Naive B cell (primary cell): ENCODE data around the gene GLRB. TPM values are rescaled to one million over a fixed set of nuclear protein-coding genes. Genes with fewer than 3 reads are reported as not detected.

Experiments
- ATAC-seq, 2 donors: fragments of 150-1000 bp; cut with Tn5 transposase; 2 replicates each; pipeline ENCODE4 v1.10.0; 2021; ENCODE audit warnings: low read depth in 2 of 2, mild to moderate bottlenecking in 2 of 2, moderate library complexity in 2 of 2
- DNase-seq: peaks from one replicate; pipeline ENCODE4 v3.0.0; 2022
- H3K27ac Mint-ChIP-seq, 6 donors: one replicate each; pipeline ENCODE4 v1.8.0; 2020 to 2022; ENCODE audit warnings: mild to moderate bottlenecking in 6 of 6, mixed read lengths in 6 of 6, moderate library complexity in 5 of 6, inconsistent platforms in 2 of 6
- H3K27me3 Mint-ChIP-seq, 3 donors: one replicate each; pipeline ENCODE4 v1.8.0; 2021 to 2022; ENCODE audit warnings: mixed read lengths in 3 of 3, mild to moderate bottlenecking in 1 of 3
- H3K36me3 Mint-ChIP-seq, 2 donors: one replicate each; pipeline ENCODE4 v1.8.0; 2020 to 2022; ENCODE audit warnings: mixed read lengths in 2 of 2, inconsistent platforms in 1 of 2, mild to moderate bottlenecking in 1 of 2
- H3K4me1 Mint-ChIP-seq, 3 donors: one replicate each; pipeline ENCODE4 v1.8.0; 2020 to 2022; ENCODE audit warnings: mixed read lengths in 3 of 3, inconsistent platforms in 1 of 3, mild to moderate bottlenecking in 1 of 3, moderate library complexity in 1 of 3
- H3K4me3 Mint-ChIP-seq, 8 donors: one replicate each; pipeline ENCODE4 v1.8.0; 2020 to 2022; ENCODE audit warnings: mild to moderate bottlenecking in 8 of 8, mixed read lengths in 8 of 8, moderate library complexity in 8 of 8, inconsistent platforms in 2 of 8
- H3K9me3 Mint-ChIP-seq, 7 donors: one replicate each; pipeline ENCODE4 v1.8.0; 2020 to 2022; ENCODE audit warnings: mixed read lengths in 7 of 7, mild to moderate bottlenecking in 5 of 7, inconsistent platforms in 2 of 7, moderate library complexity in 1 of 7
- polyA plus RNA-seq, 6 donors: library from polyadenylated mRNA; unstranded; fragments of 300-500 nt; fragmentation: Illumina TruSeq; gene quantifications; one replicate each; pipeline ENCODE4 v1.2.3, GENCODE V29; 2021; ENCODE audit warnings: low read depth in 6 of 6

Gene GLRB
- polyA plus RNA-seq, 6 donors from 2014 or later: not detected

DNA sequence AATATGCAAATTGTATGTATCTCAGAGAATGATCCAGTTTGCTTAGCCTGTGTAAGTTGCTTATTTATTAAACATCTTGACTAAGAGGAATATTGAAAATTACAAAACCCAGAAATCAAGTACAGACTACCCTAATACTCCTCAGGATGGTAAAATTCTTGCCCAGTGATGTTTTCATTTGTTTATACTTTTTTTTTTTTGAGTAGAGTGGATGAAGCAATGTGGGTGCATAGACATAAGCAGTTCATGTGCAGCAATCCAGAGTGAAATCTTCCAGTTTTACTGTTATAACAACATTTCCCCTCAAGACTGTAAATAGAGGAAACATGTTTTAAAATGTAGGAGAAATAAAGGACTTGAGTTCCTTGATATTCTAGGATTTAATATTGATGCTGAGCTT lies 4.7 kb downstream of the GLRB start:
- peaks cover 0 to 2% (median 0%) of the 10 kb centered on the region in 7 donors for H3K9me3 Mint-ChIP-seq
- peaks cover 0 to 2% (median 0%) of the 10 kb centered on the region in 3 donors for H3K4me1 Mint-ChIP-seq
- DNase-seq (no peak), ATAC-seq (no peak)
- H3K27me3 Mint-ChIP-seq: peaks cover 5 to 13% (median 9%) of the 10 kb centered on the region in 3 donors
- no peak overlapping the region for H3K4me3 Mint-ChIP-seq
- H3K27ac Mint-ChIP-seq: no peak overlapping the region
- H3K36me3 Mint-ChIP-seq: no peaks in the 10 kb centered on the region

- ATAC-seq (no peak), DNase-seq (no peak)
- peaks cover 0 to 4% (median 0%) of the 10 kb centered on the region in 3 donors for H3K27me3 Mint-ChIP-seq
- no peak overlapping the region for H3K27ac Mint-ChIP-seq
- peaks cover 0 to 5% (median 1%) of the 10 kb centered on the region in 7 donors for H3K9me3 Mint-ChIP-seq
- H3K4me1 Mint-ChIP-seq: no peaks in the 10 kb centered on the region
- no peaks in the 10 kb centered on the region for H3K36me3 Mint-ChIP-seq
- H3K4me3 Mint-ChIP-seq: no peak overlapping the region
Measured at GRCh38 chr4:157095716-157096115, 19.8 kb downstream of the GLRB start.

DNA sequence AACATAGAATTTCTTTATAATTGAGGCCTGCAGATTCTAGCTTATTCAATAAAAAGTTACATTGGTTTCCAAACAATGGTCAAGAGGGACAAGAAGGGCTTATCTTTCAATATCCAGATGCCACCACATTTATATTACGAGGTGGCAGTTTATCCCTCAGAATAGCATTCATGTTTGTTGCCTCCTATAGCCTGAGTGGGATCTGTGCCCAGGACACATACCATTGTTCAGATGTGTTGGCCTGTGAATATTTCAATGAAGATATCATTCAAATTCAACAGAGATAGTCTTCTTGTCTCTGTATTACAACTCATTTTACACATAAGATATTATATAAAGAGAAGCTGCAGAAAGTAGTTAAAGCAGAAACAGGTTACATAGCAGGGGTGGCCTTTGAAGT lies 20.5 kb downstream of the GLRB start:
- DNase-seq (no peak), ATAC-seq (no peak)
- peaks cover 0 to 5% (median 1%) of the 10 kb centered on the region in 7 donors for H3K9me3 Mint-ChIP-seq
- no peak overlapping the region for H3K27ac Mint-ChIP-seq
- no peak overlapping the region for H3K4me3 Mint-ChIP-seq
- H3K27me3 Mint-ChIP-seq: peaks cover 0 to 4% (median 0%) of the 10 kb centered on the region in 3 donors
- no peaks in the 10 kb centered on the region for H3K4me1 Mint-ChIP-seq
- no peaks in the 10 kb centered on the region for H3K36me3 Mint-ChIP-seq

GRCh38 chr4:157099506-157099905 lies 23.6 kb downstream of the GLRB start:
- DNase-seq (no peak), ATAC-seq (no peak)
- Mint-ChIP-seq H3K4me1 (no peaks in the 10 kb centered on the region), H3K36me3 (no peaks in the 10 kb centered on the region), H3K9me3 (peaks cover 0 to 3% (median 1%) of the 10 kb centered on the region in 7 donors), H3K27me3 (no peaks in the 10 kb centered on the region), H3K4me3 (no peak overlapping the region), H3K27ac (no peak overlapping the region)

DNA sequence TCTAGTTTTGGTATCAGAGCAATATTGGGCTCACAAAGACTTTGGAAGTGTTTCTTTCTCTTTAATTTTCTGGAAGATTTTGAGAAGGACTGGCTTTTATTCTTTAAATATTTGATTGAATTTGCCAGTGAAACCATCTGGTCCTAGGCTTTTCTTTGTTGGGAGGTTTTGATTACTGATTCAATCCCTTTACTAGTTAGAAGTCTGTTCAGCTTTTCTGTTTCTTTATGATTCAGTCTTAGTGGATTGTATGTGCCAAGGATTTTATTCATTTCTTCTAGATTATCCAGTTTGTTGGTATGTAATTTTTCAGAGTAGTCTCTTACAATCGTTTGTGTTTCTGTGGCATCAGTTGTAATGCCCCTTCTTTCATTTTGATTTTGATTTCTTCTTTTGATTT lies 28.6 kb downstream of the GLRB start:
- no peaks in the 10 kb centered on the region for H3K27me3 Mint-ChIP-seq
- no peaks in the 10 kb centered on the region for H3K4me1 Mint-ChIP-seq
- ATAC-seq (no peak), DNase-seq (no peak)
- H3K9me3 Mint-ChIP-seq: peaks cover 0 to 9% (median 2%) of the 10 kb centered on the region in 7 donors
- no peaks in the 10 kb centered on the region for H3K36me3 Mint-ChIP-seq
- no peak overlapping the region for H3K4me3 Mint-ChIP-seq
- H3K27ac Mint-ChIP-seq: no peak overlapping the region

DNA sequence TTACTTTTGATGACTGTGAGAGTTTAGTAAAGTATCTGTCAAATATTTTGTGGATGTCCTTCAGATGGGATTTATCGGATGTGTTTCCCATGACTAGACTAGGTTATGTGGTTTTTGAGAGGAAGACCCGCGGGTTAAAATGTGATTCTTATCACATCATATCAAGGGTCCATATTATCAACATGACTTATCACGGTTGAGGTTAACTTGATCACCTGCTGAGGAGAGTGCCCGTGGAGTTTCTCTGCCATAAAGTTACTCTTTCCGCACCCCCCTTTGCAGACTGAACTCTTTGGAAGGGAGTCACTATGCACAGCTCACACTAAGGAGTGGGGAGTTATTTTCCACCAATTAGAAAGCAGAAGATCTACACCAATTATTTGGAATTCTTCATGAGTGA lies 38.7 kb downstream of the GLRB start:
- Mint-ChIP-seq H3K36me3 (no peaks in the 10 kb centered on the region), H3K4me3 (no peak overlapping the region), H3K4me1 (no peaks in the 10 kb centered on the region), H3K27me3 (no peaks in the 10 kb centered on the region), H3K27ac (no peak overlapping the region), H3K9me3 (peaks cover 0 to 6% (median 0%) of the 10 kb centered on the region in 7 donors)
- ATAC-seq (no peak), DNase-seq (no peak)

DNA sequence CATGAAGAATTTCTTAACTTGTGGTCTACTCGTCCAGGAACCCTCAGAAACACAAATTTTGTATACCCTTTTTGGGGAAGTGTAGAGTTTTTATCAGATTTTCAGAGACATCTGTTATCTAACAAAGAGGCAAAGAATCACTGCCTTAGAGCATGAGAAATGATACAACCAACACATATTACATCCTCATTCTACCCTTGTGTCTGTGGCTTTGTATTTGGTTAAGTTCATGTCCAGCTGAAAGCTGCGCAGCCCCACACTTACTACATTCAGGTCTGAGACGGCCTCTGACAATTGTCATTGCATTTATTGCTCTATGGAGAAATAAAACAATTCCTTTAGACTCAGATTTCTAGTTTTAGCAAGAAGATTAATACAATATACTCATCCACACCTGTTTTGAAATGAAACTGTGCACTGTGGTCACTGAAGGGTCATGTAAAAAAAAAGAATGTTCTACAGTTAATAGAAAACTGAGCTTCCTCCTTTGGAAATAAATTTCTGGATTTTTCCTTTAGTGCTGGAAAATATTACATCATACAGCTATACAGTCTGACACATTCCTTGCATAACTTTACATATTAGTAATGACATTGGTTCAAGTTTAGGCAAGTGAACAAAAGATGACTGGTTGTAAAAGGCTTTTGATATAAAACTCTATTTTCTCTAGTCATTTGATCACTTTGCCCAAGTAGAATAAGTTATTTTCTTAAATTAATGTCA lies 39.8 kb downstream of the GLRB start:
- Mint-ChIP-seq H3K4me1 (no peaks in the 10 kb centered on the region), H3K9me3 (peaks cover 0 to 6% (median 0%) of the 10 kb centered on the region in 7 donors), H3K4me3 (no peak overlapping the region), H3K27ac (no peak overlapping the region), H3K36me3 (no peaks in the 10 kb centered on the region), H3K27me3 (no peaks in the 10 kb centered on the region)
- DNase-seq (no peak), ATAC-seq (no peak)

DNA sequence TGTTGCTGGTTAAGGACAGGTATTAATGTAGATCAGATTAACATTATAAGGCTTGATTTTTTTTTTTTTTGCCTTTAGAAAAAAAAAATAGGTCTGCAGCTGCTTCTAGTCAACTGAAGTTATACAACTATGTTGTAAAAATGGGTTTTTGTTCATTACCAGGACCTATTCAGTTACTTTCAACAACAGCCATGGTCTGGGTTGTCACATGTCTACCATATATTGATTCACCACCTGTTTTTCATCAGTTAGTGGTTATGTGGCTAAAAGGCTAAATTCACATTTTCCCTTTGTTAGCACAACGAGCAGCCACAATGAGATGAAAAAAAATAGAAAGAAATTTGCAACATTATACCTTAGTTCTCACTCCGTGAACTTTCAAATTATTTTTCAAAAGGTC lies 45.5 kb downstream of the GLRB start:
- H3K4me1 Mint-ChIP-seq: no peaks in the 10 kb centered on the region
- no peaks in the 10 kb centered on the region for H3K36me3 Mint-ChIP-seq
- no peak overlapping the region for H3K27ac Mint-ChIP-seq
- no peak for DNase-seq
- H3K4me3 Mint-ChIP-seq: no peak overlapping the region
- no peak for ATAC-seq
- H3K9me3 Mint-ChIP-seq: no peaks in the 10 kb centered on the region
- no peaks in the 10 kb centered on the region for H3K27me3 Mint-ChIP-seq

DNA sequence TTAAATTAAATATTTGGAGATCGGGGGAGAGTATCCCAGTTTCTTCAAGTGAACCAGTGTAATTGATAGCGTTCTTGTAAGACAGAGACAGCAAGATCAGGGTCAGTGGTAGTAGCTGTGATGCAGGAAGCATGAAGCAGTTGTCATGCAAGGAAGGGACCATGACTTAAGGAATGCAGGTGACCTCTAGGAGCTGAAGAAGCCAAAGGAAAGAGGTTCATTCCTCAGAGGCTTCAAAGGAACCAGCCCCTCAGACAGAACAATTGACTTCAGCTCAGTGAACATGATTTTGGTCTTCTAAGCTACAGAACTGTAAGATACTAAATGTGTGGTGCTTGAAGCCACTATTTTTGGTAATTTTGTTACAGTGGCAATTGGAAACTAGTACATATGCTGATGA lies 51.6 kb downstream of the GLRB start:
- no peak overlapping the region for H3K27ac Mint-ChIP-seq
- H3K9me3 Mint-ChIP-seq: peaks cover 0 to 4% (median 0%) of the 10 kb centered on the region in 7 donors
- no peaks in the 10 kb centered on the region for H3K27me3 Mint-ChIP-seq
- H3K36me3 Mint-ChIP-seq: no peaks in the 10 kb centered on the region
- ATAC-seq: no peak
- H3K4me1 Mint-ChIP-seq: no peaks in the 10 kb centered on the region
- H3K4me3 Mint-ChIP-seq: no peak overlapping the region
- no peak for DNase-seq

DNA sequence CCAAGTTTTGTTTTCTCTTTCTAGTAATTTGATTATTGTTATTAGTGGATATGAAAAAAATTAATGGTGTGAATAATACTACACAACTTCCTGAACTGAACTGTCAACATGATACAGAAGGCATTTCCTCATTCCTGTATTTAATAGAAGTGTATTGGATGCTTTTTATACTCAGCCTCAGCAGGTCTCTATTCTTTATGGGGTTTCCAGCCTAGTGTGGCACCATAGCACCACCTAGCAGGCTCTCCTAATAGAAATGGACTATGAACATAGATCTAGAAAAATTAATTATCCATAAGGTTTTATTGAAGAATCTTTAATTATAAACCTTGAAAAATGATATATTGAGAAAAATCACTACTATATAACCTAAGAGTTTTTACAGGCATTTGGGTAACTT lies 52.4 kb downstream of the GLRB start:
- Mint-ChIP-seq H3K27ac (no peak overlapping the region), H3K4me3 (no peak overlapping the region), H3K9me3 (peaks cover 0 to 4% (median 0%) of the 10 kb centered on the region in 7 donors), H3K27me3 (no peaks in the 10 kb centered on the region), H3K4me1 (no peaks in the 10 kb centered on the region), H3K36me3 (no peaks in the 10 kb centered on the region)
- DNase-seq (no peak), ATAC-seq (no peak)

- no peak for DNase-seq
- no peak overlapping the region for H3K4me3 Mint-ChIP-seq
- H3K27ac Mint-ChIP-seq: no peak overlapping the region
- peaks cover 0 to 8% (median 3%) of the 10 kb centered on the region in 7 donors for H3K9me3 Mint-ChIP-seq
- no peak for ATAC-seq
- H3K27me3 Mint-ChIP-seq: no peaks in the 10 kb centered on the region
- H3K4me1 Mint-ChIP-seq: no peaks in the 10 kb centered on the region
- H3K36me3 Mint-ChIP-seq: peaks cover 0 to 8% of the 10 kb centered on the region in 2 donors
Measured at GRCh38 chr4:157141976-157142375, 66.0 kb downstream of the GLRB start.

- Mint-ChIP-seq H3K4me3 (no peak overlapping the region), H3K9me3 (peaks cover 0 to 13% (median 3%) of the 10 kb centered on the region in 7 donors), H3K36me3 (peaks cover 0 to 8% of the 10 kb centered on the region in 2 donors), H3K27ac (no peak overlapping the region), H3K27me3 (no peaks in the 10 kb centered on the region), H3K4me1 (no peaks in the 10 kb centered on the region)
- ATAC-seq (no peak), DNase-seq (no peak)
Measured at GRCh38 chr4:157143369-157143768, 67.4 kb downstream of the GLRB start.

DNA sequence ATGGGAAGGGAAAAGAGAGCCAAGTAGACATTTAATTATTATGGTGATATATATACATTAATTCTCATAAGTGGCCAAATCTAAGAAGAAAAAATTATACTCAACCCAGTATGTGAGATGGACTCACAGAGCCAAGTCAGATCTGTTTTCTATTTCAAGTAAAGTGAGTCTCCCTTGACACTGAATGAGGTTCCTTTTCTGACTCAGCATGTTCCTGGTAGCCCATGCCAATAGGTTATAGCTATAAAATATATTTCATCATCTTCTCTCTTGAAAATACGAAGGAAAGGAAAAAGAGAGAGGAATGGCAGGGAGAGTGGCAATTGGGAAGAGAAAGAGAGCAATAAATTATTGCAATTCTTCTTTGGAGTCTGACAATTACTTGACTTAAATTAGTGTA lies 75.8 kb downstream of the GLRB start:
- peaks cover 0 to 9% (median 5%) of the 10 kb centered on the region in 7 donors for H3K9me3 Mint-ChIP-seq
- no peaks in the 10 kb centered on the region for H3K4me1 Mint-ChIP-seq
- H3K27me3 Mint-ChIP-seq: no peaks in the 10 kb centered on the region

DNA sequence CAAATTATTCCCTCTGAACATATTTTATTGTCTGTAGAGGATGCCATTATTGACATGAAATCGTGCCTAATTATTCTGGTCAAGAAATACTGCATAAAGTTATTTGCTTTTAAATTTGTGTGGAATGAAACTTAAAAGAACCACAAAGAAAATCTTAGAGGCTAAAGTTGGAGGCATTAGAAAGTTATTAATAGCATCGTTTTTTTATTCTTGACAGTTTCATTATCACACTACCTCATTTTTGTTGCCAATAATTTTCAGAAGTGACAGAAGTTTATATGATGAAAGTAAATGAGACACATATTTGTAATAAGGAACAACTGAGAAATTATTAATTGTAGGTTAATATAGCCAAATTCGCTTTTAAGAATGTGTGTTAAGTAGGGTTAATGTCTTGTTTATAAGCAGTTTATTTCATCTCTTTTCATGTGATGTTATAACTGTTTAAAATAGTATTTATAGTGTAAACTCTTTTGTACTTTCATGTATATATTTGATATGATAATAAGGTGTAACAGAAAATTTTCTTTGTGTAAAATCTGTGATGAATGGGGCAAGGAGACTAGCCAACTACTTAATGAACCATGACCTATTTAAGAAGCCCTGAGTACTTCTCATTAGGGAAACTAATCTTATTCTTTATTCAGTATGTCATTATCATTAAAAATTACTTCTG lies 90.1 kb downstream of the GLRB start:
- no peaks in the 10 kb centered on the region for H3K36me3 Mint-ChIP-seq
- H3K27me3 Mint-ChIP-seq: no peaks in the 10 kb centered on the region
- no peak for DNase-seq
- no peak for ATAC-seq
- H3K27ac Mint-ChIP-seq: no peak overlapping the region
- H3K9me3 Mint-ChIP-seq: peaks cover 0 to 4% (median 0%) of the 10 kb centered on the region in 7 donors
- no peaks in the 10 kb centered on the region for H3K4me1 Mint-ChIP-seq
- no peak overlapping the region for H3K4me3 Mint-ChIP-seq

More for the DNA sequence above, 75.8 kb downstream of the GLRB start:
- Mint-ChIP-seq H3K27ac (no peak overlapping the region), H3K4me3 (no peak overlapping the region), H3K36me3 (no peaks in the 10 kb centered on the region)
- DNase-seq: no peak
- ATAC-seq: no peak
